C4-2B (cell line): ENCODE measurements around the gene ESRRG.
"Not testable (repeated sequence)": the region's sequence is repeated elsewhere in the genome, so short reads cannot be mapped to it uniquely, and the experiment has no call there.

ENCODE experiments used
- ZFX ChIP-seq: fragments of 450-650 bp; IDR thresholded peaks from 2 replicates; pipeline ENCODE4 v1.6.1; 2017
- TF ChIP-seq, protein P1 (sequence below): fragments of 450-650 bp; conservative IDR thresholded peaks from 2 replicates; pipeline ENCODE4 v1.5.1; 2017; ENCODE audit warnings: mild to moderate bottlenecking

DNA sequence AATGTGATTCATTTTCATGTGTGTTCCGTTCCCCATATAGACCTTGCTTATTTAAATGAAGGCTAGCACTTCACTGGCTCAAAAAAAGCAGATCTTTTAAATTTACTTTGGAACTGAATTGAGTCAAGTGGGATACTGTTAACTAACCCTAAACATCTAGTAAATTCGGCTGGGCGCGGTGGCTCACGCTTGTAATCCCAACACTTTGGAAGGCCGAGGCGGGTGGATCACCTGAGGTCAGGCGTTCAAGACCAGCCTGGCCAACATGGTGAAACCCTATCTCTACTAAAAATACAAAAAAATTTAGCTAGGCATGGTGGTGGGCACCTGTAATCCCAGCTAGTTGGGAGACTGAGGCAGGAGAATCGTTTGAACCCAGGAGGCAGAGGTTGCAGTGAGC is 19.2 kb downstream of the ESRRG start:
- TF ChIP-seq, protein P1, sequence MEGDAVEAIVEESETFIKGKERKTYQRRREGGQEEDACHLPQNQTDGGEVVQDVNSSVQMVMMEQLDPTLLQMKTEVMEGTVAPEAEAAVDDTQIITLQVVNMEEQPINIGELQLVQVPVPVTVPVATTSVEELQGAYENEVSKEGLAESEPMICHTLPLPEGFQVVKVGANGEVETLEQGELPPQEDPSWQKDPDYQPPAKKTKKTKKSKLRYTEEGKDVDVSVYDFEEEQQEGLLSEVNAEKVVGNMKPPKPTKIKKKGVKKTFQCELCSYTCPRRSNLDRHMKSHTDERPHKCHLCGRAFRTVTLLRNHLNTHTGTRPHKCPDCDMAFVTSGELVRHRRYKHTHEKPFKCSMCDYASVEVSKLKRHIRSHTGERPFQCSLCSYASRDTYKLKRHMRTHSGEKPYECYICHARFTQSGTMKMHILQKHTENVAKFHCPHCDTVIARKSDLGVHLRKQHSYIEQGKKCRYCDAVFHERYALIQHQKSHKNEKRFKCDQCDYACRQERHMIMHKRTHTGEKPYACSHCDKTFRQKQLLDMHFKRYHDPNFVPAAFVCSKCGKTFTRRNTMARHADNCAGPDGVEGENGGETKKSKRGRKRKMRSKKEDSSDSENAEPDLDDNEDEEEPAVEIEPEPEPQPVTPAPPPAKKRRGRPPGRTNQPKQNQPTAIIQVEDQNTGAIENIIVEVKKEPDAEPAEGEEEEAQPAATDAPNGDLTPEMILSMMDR = not testable (repeated sequence)
- TF ChIP-seq ZFX = not testable (repeated sequence)
